ENCODE measurements around the gene MORC2. TPM values are rescaled to one million over a fixed set of nuclear protein-coding genes. Genes with fewer than 3 reads are reported as not detected.

MORC2 gene
- total and polyA plus RNA-seq, 10 of the 15 experiments (the other 5 are each of a cell fraction or from before 2014, with no cell fraction given) = 1.7 to 16.3 (median 9.0) TPM

GRCh38 chr22:30887453-30887852 is 81.1 kb downstream of the MORC2 start (continued):
- TF ChIP-seq TBL1XR1 (IDR thresholded peaks at IDR 0.05; ENCODE audit: low read depth, low read length) (no peak), ZNF207 (IDR thresholded peaks at IDR 0.05; ENCODE audit: borderline replicate concordance) (no peak), BHLHE40 (IDR thresholded peaks at IDR 0.05; ENCODE audit: borderline replicate concordance in 1 of 2, low read depth in 2 of 2, low read length in 1 of 2) (no peak), TCF3 (IDR thresholded peaks at IDR 0.05; ENCODE audit: borderline replicate concordance, insufficient read depth, low read depth, low read length) (no peak)
- TF ChIP-seq, protein P1, sequence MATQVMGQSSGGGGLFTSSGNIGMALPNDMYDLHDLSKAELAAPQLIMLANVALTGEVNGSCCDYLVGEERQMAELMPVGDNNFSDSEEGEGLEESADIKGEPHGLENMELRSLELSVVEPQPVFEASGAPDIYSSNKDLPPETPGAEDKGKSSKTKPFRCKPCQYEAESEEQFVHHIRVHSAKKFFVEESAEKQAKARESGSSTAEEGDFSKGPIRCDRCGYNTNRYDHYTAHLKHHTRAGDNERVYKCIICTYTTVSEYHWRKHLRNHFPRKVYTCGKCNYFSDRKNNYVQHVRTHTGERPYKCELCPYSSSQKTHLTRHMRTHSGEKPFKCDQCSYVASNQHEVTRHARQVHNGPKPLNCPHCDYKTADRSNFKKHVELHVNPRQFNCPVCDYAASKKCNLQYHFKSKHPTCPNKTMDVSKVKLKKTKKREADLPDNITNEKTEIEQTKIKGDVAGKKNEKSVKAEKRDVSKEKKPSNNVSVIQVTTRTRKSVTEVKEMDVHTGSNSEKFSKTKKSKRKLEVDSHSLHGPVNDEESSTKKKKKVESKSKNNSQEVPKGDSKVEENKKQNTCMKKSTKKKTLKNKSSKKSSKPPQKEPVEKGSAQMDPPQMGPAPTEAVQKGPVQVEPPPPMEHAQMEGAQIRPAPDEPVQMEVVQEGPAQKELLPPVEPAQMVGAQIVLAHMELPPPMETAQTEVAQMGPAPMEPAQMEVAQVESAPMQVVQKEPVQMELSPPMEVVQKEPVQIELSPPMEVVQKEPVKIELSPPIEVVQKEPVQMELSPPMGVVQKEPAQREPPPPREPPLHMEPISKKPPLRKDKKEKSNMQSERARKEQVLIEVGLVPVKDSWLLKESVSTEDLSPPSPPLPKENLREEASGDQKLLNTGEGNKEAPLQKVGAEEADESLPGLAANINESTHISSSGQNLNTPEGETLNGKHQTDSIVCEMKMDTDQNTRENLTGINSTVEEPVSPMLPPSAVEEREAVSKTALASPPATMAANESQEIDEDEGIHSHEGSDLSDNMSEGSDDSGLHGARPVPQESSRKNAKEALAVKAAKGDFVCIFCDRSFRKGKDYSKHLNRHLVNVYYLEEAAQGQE (IDR thresholded peaks at IDR 0.05; ENCODE audit: low read depth, low read length) = no peak
- TF ChIP-seq, protein P2, sequence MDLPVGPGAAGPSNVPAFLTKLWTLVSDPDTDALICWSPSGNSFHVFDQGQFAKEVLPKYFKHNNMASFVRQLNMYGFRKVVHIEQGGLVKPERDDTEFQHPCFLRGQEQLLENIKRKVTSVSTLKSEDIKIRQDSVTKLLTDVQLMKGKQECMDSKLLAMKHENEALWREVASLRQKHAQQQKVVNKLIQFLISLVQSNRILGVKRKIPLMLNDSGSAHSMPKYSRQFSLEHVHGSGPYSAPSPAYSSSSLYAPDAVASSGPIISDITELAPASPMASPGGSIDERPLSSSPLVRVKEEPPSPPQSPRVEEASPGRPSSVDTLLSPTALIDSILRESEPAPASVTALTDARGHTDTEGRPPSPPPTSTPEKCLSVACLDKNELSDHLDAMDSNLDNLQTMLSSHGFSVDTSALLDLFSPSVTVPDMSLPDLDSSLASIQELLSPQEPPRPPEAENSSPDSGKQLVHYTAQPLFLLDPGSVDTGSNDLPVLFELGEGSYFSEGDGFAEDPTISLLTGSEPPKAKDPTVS (IDR thresholded peaks at IDR 0.05; ENCODE audit: low read depth, low read length) = no peak
- TF ChIP-seq, protein P3, sequence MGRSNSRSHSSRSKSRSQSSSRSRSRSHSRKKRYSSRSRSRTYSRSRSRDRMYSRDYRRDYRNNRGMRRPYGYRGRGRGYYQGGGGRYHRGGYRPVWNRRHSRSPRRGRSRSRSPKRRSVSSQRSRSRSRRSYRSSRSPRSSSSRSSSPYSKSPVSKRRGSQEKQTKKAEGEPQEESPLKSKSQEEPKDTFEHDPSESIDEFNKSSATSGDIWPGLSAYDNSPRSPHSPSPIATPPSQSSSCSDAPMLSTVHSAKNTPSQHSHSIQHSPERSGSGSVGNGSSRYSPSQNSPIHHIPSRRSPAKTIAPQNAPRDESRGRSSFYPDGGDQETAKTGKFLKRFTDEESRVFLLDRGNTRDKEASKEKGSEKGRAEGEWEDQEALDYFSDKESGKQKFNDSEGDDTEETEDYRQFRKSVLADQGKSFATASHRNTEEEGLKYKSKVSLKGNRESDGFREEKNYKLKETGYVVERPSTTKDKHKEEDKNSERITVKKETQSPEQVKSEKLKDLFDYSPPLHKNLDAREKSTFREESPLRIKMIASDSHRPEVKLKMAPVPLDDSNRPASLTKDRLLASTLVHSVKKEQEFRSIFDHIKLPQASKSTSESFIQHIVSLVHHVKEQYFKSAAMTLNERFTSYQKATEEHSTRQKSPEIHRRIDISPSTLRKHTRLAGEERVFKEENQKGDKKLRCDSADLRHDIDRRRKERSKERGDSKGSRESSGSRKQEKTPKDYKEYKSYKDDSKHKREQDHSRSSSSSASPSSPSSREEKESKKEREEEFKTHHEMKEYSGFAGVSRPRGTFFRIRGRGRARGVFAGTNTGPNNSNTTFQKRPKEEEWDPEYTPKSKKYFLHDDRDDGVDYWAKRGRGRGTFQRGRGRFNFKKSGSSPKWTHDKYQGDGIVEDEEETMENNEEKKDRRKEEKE (IDR thresholded peaks at IDR 0.05) = no peak

Data from GM12878 (cell line).